GM10266 (cell line): ENCODE results near the gene TMEM270.
A peak's percentile ranks its signal among the peaks of the same experiment; 100 is the strongest.

Source experiments
- DNase-seq: peaks from one replicate; pipeline ENCODE4 v3.0.0; 2012; ENCODE audit errors: extremely low spot score
- CTCF ChIP-seq: IDR thresholded peaks from 2 replicates; pipeline ENCODE4 v1.5.1; 2012; ENCODE audit warnings: mild to moderate bottlenecking, low read depth; ENCODE audit not compliant: control insufficient read depth, insufficient read depth; ENCODE audit errors: missing control alignments

TMEM270 gene

GRCh38 chr7:73822319-73823173 is 38.4 kb upstream of the TMEM270 start:
- DNase-seq = no peak
- no peak for TF ChIP-seq CTCF

- no peak for TF ChIP-seq CTCF
- DNase-seq = no peak
Observed at GRCh38 chr7:73823257-73823656, 37.7 kb upstream of the TMEM270 start.

GRCh38 chr7:73823873-73824592 is 36.9 kb upstream of the TMEM270 start:
- TF ChIP-seq CTCF = no peak
- no peak for DNase-seq

GRCh38 chr7:73824986-73825385 is 36.0 kb upstream of the TMEM270 start:
- TF ChIP-seq CTCF = no peak
- DNase-seq = no peak

- DNase-seq = no peak
- no peak for TF ChIP-seq CTCF
Observed at GRCh38 chr7:73827567-73828106, 33.3 kb upstream of the TMEM270 start.

GRCh38 chr7:73828107-73828803 is 32.7 kb upstream of the TMEM270 start:
- TF ChIP-seq CTCF = no peak
- peak; percentile 23 for DNase-seq
